GM19468 (cell line): ENCODE results near the gene CHN1.

Experiments
- ATAC-seq: cut with Tn5 transposase; IDR thresholded peaks from one replicate; pipeline ENCODE4 v1.9.1; 2021; ENCODE audit warnings: mild to moderate bottlenecking, moderate library complexity, moderate number of reproducible peaks; ENCODE audit not compliant: unreplicated experiment; ENCODE audit errors: extremely low read depth

The CHN1 gene, protein sequence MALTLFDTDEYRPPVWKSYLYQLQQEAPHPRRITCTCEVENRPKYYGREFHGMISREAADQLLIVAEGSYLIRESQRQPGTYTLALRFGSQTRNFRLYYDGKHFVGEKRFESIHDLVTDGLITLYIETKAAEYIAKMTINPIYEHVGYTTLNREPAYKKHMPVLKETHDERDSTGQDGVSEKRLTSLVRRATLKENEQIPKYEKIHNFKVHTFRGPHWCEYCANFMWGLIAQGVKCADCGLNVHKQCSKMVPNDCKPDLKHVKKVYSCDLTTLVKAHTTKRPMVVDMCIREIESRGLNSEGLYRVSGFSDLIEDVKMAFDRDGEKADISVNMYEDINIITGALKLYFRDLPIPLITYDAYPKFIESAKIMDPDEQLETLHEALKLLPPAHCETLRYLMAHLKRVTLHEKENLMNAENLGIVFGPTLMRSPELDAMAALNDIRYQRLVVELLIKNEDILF

GRCh38 chr2:175004980-175005732, at the start of gene CHN1:
Gene CHN1, minus strand, starts transcription at chr2:175005381. Its CDS starts 469 bp downstream, at chr2:175004912.
- no peak for ATAC-seq

GRCh38 chr2:175054340-175054739, 49.2 kb upstream of the CHN1 start:
- no peak for ATAC-seq

DNA sequence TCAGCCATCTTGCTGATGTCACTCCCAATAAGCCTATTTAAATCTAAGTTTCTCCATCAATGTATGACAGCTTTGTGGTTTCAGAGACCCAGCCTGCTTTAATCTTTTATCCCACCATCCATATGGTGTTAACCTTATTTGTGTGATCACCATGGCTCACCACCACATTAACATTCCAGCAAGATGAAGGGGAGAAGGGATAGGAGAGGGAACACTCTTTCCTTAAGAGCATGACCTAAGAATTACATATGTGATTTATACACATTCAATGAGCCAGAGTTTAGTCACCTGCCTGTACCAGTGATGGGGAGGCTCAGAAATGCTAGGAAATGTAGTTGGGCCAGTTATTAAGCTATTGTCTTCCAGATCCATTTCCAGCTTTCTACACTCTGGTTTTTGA, 44.5 kb upstream of the CHN1 start:
- no peak for ATAC-seq

GRCh38 chr2:175048275-175048674, 43.1 kb upstream of the CHN1 start:
- no peak for ATAC-seq

DNA sequence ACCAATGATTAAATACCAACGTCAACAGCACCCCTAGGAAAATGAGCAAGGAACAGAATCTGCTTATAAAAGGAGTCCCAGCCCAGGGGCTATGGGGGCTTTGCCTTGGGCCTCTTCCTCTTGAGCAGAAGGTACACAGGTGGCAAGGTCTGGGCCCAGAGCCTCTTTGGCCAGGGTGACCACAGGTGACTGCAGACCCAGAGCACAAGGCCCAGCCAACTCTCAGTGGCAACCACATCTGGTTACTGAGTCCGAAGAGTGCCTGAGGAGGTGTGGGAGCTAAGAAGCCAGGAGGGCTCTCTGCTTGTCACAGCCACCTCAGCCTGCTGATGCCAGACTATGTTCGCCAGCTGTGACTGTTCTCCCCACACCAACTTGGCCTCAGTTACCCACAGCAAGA, 34.3 kb upstream of the CHN1 start:
- ATAC-seq: no peak

DNA sequence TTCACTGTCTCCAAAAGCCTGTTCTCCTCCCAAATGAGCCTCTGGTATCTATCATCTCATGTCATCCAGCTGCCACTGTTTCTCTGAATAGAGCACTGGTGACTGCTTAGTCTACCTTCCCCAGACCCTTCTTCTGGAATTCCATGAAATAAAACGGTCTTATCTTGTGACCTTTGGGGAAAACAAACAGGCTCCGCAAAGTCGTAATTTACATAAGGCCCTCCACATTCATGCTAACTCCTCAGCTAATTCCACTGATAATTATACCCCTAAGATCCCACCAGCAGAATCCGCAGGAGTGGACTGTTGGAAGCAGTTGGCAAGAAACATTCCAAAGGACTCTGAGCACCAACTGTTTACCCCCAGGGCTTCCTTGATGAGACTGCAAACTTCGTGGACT, 33.9 kb upstream of the CHN1 start:
- no peak for ATAC-seq

GRCh38 chr2:175037941-175038340, 32.8 kb upstream of the CHN1 start:
- ATAC-seq: no peak

- ATAC-seq: no peak
Measured at GRCh38 chr2:175036582-175037018, 31.4 kb upstream of the CHN1 start.

- ATAC-seq: no peak
Measured at GRCh38 chr2:175035806-175036205, 30.6 kb upstream of the CHN1 start.

GRCh38 chr2:175034716-175035115, 29.5 kb upstream of the CHN1 start:
- no peak for ATAC-seq

GRCh38 chr2:175030380-175031271, 25.4 kb upstream of the CHN1 start:
- ATAC-seq: no peak

GRCh38 chr2:175027755-175028154, 22.6 kb upstream of the CHN1 start:
- no peak for ATAC-seq

GRCh38 chr2:175026385-175026784, 21.2 kb upstream of the CHN1 start:
- no peak for ATAC-seq

DNA sequence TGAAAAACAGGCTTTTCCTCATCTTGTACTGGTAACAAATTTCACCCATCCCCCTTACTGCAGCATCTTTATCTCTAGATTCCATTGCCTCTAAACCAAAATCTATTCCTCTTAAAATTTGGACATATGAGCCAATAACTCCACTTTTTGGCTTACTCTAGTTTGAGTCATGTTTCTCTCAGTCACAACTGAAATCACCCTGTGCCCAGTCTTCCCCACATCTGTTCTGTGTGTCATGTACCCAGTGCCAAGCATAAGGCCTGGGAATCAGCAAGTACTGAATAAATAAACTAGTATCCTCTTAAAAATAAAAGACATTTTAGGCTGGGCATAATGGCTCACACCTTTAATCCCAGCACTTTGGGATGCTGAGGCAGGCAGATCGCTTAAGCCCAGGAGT, 20.8 kb upstream of the CHN1 start:
- no peak for ATAC-seq

- no peak for ATAC-seq
Measured at GRCh38 chr2:175025233-175025632, 20.1 kb upstream of the CHN1 start.

DNA sequence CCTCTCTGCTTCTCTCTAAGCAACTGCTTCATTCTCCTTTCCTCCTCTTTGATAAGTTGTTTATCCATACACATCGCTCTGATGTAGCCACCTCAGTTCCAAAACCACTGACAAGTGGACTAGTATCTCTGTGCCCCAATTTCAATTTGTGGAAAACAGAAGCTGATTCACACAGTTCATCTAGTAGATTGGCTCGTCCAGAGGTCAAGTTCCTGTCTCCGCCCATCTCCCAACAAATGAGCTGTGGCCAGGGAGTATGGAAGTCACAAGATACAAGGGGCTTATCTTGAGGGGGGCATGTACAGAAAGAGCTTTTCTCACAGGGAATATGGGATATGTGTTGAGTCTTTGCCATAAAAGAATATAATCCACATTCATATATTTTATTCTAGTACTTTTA, 17.7 kb upstream of the CHN1 start:
- ATAC-seq: no peak

DNA sequence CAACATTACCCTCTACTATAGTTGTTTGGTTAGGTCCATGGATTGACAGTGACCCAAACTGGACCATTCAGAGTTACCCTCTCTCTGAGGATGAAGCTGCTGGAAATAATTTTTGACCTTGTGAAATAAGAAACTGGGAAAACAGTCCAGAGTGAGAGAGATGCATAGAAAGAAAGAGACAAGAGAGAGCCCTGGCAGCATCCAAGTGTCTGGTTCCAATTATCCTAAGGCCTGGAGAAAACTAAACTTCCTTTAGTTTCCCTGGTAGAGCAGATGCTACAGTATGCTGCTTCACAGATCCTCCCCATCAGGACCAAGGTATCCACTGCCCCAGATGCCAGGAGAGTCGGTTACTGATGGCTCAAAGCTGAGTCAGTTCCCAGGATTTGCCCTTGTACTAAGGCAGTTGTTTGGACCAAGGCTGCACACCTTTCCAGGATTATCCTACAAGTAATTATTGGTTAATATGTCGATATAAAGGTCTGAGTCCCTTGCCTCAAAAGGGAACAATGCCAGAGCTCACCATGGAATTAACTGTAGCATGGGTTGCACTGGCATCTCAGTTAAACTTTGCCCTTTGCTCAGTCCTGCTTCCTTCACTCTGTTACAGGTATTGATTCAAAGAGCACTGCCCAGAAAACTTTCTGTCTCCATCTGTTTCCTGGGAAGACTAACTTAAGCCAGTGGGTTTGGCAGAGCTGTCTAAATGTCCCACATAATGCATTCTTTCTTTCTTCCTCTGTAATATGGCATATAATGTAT, 14.6 kb upstream of the CHN1 start:
- no peak for ATAC-seq

DNA sequence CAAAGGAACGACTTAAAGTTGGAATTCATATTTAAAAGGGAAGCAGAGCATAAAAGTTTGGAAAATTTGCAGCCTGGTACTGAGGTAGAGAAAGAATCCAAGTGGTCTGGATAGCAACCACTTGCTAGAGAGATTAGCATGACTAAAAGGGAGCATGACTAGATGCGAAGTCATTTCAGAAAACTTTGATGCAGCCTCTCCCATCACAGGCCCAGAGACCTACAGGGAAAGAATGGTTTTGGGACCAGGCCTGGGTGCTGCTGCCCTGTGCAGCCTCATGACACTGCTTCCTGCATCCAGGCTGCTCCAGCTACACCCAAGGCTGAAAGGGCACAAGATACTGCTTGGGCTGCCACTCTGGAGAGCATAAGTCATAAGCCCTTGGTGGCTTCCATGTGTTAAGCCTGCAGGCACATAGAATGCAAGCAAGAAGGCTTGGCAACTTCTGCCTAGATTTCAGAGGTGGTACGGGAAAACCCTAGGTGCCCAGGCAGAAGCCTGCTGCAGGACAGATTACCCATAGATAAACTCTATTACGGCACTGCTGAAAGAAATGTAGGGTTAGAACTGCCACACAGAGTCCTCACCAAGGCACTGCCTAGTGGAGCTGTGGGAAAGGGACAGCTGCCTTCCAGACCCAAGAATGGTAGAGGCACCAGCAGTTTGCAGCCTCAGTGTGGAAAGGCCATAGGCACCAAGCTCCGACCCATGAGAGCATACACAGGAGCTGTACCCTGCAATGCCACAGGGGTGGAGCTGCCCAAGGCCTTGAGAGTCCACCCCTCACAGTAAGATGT, 12.6 kb upstream of the CHN1 start:
- no peak for ATAC-seq

GRCh38 chr2:175015340-175015739, 10.2 kb upstream of the CHN1 start:
- ATAC-seq: no peak
